ENCODE data around the gene MRC2.
"Not testable (repeated sequence)": the region's sequence is repeated elsewhere in the genome, so short reads cannot be mapped to it uniquely, and the experiment has no call there.

Gene MRC2

DNA sequence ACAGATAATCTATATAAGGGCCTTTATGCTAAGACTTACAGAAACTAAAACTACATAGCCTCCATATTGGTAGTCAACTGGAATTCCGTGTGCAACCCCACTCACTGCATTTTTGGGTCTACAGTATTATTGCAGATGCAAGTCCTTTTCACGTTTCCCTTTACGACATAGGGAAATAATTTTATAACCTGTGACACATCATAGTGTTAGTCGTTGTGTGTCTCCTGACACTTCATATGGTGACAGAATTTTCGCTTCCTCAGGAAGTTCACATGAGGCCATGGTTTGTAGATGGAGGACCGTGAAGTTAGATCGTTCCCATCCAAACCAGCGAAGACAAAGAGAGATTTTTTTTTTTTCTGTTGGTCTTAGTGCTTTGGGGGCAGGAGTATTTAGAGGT lies 15.7 kb upstream of the MRC2 start:
- DNase-seq (ENCODE audit: low spot score) (no peak), FAIRE-seq (no peak)

DNA sequence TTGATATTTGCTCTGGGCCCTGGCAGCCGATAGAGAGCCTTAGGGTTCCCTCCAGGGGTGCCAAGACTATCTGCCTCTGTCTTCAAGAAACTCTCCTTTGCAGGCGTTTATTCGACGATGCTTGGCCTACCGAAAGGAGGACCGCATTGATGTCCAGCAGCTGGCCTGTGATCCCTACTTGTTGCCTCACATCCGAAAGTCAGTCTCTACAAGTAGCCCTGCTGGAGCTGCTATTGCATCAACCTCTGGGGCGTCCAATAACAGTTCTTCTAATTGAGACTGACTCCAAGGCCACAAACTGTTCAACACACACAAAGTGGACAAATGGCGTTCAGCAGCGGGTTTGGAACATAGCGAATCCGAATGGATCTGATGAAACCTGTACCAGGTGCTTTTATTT lies 15.2 kb upstream of the MRC2 start:
- not testable (repeated sequence) for DNase-seq (ENCODE audit: low spot score); FAIRE-seq

- DNase-seq (ENCODE audit: low spot score); FAIRE-seq: not testable (repeated sequence)
These were observed 14.4 kb upstream of the MRC2 start for GRCh38 chr17:62613095-62613494.

DNA sequence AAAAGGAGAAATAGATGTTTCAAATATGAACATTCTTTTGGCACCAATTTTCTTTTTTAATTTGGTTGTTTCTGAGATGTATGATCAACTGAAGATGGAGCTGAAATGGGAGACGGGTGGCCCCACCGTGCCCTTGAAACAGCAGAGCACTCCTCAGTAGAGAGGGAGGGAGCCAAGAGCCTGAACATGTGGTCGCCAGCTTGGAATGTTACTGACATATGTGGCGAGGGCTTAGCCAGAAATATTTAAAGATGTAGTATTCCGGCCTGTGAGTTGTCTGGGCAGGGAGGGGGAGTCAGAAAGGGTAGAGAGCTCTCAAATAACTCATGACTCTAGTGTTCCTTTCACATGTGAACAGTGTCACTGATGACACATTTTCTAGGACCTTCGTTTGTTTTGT lies 13.3 kb upstream of the MRC2 start:
- DNase-seq (ENCODE audit: low spot score), result peak; percentile 32
- FAIRE-seq, result no peak

DNA sequence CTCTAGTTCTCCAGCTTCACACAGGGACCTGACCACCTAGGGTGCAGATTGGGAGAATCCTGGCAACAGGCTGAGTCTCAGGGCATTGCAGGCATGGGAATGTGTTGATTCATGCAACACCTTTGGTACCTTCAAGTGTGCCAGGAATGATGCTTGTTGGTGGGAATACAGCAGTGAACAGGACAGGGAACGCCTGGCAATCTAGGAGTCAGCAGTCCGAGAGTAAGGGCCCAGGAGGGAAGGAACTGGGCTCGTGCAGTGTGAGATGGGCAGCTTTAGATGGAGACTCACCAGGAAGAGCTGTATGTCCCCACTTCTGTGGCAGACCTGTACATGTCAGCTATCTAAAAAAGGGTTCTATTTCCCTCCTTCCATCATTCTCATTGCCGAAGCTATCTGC lies 12.0 kb upstream of the MRC2 start:
- FAIRE-seq (no peak), DNase-seq (ENCODE audit: low spot score) (no peak)

- DNase-seq (ENCODE audit: low spot score) (no peak), FAIRE-seq (no peak)
These were observed 10.2 kb upstream of the MRC2 start for GRCh38 chr17:62616993-62617893.

GRCh38 chr17:62617894-62618472 lies 9.5 kb upstream of the MRC2 start:
- no peak for FAIRE-seq
- DNase-seq (ENCODE audit: low spot score), result no peak

GRCh38 chr17:62618647-62619416 lies 8.6 kb upstream of the MRC2 start:
- FAIRE-seq, result no peak
- no peak for DNase-seq (ENCODE audit: low spot score)

GRCh38 chr17:62619417-62620155 lies 7.9 kb upstream of the MRC2 start:
- DNase-seq (ENCODE audit: low spot score), result no peak

GRCh38 chr17:62621223-62621622 lies 6.2 kb upstream of the MRC2 start:
- DNase-seq (ENCODE audit: low spot score) (no peak), FAIRE-seq (no peak)

More at GRCh38 chr17:62619417-62620155, 7.9 kb upstream of the MRC2 start:
- no peak for FAIRE-seq

GRCh38 chr17:62625184-62625869 lies 2.1 kb upstream of the MRC2 start:
- FAIRE-seq, result no peak
- DNase-seq (ENCODE audit: low spot score), result no peak

- DNase-seq (ENCODE audit: low spot score) (no peak), FAIRE-seq (no peak)
These were observed 1.6 kb upstream of the MRC2 start for GRCh38 chr17:62625870-62626200.

- FAIRE-seq, result no peak
- DNase-seq (ENCODE audit: low spot score), result peak; percentile 36
These were observed 701 bp upstream of the MRC2 start for GRCh38 chr17:62626719-62627218.

DNA sequence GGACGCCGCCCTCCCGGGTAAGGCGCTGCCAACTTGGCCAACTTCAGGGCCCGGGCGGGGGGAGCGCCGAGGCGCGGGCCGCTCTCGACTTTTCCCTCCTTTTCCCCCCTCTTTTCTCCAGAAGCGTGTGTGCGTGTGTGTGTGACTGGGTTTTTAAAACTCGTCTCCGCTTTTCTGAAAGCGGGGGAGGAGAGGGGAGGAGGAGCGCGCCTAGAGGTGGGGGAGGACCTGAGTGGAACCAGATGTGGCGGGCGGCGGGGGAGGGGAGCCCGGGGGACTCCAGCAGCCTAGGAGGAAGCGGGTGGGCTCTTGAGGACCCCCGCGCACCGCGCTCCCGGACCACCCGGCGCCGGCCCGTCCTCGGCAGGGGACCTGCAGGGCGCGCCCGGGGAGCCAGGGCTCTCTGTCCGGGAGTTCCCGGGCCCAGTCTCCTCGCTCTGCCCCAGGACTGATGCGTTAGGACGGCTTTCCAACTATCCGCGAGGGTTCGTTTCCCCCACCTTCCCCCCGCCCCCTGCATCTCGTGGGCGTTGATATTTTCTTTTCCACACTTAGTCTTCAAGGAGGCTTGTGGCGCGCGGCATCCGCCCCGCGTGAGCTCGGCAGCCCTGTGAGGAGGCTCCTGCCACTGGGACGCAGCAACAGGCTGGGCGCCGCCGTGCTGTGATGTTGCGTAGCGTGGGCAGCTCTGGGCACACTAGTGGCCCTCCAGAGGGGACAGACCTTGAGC lies 599 bp downstream of the MRC2 start:
- DNase-seq (ENCODE audit: low spot score) (peak; percentile 29), FAIRE-seq (no peak)

DNA sequence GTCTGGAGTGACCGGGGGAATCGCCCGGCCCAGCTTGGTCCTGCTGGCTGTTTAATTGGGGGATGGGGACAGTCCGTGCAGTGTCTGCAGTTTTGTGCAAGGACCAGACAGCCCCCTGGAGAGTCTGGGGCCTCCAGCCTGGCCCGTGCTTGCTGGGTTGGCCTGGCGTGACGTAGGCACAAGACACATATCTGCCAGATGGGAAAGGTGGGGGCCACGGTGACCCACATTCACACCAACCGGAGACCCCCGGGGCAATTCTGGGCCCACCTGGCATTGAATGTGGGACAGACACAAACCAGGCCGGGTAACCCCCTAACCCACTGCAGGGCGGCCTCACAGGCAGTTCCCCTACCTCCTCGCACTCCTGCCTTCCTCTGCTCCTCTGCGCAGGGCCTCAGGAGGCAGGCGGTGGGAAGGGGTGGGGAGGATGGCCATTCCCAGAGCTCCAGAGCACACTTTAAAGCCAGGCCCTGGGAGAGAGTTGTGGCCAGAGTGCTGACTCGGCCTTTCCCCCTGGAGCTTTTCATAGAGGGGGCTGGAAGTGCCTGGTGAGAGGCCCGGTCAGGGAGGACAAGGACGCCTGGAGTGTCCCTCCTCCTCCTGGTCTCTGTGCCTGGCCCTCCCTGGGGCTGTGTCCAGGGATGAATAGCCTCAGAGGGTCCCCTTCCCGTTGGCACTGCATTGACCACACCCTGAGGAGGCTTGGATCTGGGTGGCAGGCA lies 1.5 kb downstream of the MRC2 start:
- FAIRE-seq (no peak), DNase-seq (ENCODE audit: low spot score) (peak; percentile 22)

DNA sequence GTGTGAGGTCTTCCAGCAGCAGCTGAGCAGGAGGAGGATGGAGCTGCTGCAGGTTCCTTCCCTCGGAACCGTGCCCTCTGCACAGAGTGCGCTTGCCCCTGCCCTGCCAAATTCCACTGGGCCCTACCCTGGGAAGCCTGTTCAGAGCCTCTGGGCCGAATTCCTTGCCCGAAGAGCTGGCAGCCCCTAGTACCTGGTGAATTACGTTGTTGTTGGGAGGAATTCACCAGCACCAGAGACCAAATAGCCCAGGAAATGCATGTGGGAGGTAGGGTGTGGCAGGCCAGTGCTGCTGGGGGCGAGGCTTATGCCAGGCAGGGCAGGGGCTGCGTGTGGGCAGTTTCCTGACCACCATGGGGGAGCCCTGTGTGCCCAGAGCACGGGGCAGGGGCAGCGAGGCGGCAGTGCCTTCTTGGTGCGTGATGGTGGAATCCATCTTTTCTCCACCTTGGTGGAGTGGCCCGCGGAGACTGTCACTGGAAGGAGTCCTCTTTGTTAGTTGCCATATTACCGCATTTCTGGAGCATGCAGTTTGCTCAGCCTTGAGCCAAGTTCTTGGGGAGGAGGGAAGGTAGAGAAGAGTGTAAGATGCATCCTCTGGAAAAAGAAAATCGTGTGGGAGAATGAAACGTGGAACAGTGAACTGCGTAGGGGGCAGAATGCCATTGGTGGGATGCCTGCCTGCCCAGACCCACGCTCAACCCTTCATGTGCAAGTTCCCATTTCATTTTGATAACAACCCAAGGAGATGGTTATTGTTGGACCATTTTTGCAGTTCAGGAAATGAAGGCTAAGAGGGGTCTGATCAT lies 2.3 kb downstream of the MRC2 start:
- no peak for FAIRE-seq
- DNase-seq (ENCODE audit: low spot score), result no peak

DNA sequence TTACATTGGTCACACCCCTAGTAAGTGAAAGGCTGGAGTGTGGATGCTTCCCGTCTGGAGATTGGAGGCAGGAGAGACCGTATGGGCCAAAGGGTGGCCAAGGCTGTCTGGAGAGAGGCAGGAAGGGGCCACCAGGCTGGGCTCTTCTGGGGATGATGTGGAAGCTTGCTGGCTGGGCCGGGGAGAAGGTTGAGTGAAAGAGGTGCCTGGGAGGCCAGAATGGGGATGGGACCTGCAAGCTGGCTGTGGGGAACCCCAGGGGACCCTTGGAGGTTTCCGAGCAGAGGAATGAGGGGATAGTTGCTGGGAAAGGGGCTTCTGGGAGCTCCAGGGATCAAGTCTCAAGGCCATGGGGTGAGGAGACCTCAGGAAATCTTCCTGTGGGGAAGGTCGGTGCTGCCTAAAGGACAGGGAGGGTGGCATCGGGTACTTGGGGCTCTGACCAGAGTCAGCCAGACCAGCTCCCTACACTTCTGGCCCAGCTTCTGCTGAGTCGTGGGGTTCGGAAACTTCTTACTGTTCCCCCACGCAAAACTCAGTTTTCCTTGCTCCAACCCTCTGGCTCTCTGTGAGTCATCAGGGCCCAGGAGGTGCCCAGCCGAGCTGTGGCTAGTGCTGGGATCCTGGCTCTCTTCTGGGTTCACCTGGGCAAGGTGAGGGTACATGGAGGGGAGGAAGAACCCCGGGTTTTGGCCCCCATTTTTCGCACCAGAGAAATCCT lies 3.1 kb downstream of the MRC2 start:
- DNase-seq (ENCODE audit: low spot score) (peak; percentile 23), FAIRE-seq (no peak)
